Activated naive CD4-positive, alpha-beta T cell treated with anti-CD3 and anti-CD28 coated beads, Interleukin-2, amount 10 ng/mL, durations not matched to agents 7 days and 5 days (primary cell): ENCODE results near the gene DNAJC13.
"Not testable (repeated sequence)": the region's sequence is repeated elsewhere in the genome, so short reads cannot be mapped to it uniquely, and the experiment has no call there.

ENCODE experiments used
- CTCF ChIA-PET: fragments of 350-600 bp; sonication (Branson Sonifier 250); formaldehyde crosslinking; loops from one replicate; lab custom pipeline; 2021; ENCODE audit warnings: antibody characterized with exemption; lab: Charles Lee
- DNase-seq: peaks from one replicate; pipeline ENCODE4 v3.0.0-alpha.2; 2020
- H3K27ac Mint-ChIP-seq: one replicate; pipeline ENCODE4 v1.8.0; 2021; ENCODE audit warnings: mild to moderate bottlenecking, moderate library complexity, mixed read lengths
- H3K27me3 Mint-ChIP-seq: one replicate; pipeline ENCODE4 v1.8.0; 2021; ENCODE audit warnings: mild to moderate bottlenecking, mixed read lengths
- H3K36me3 Mint-ChIP-seq: one replicate; pipeline ENCODE4 v1.8.0; 2021; ENCODE audit warnings: mixed read lengths
- H3K4me1 Mint-ChIP-seq: one replicate; pipeline ENCODE4 v1.8.0; 2021; ENCODE audit warnings: mixed read lengths
- H3K4me3 Mint-ChIP-seq: one replicate; pipeline ENCODE4 v1.8.0; 2021; ENCODE audit warnings: mild to moderate bottlenecking, moderate library complexity, mixed read lengths
- H3K9me3 Mint-ChIP-seq: one replicate; pipeline ENCODE4 v1.8.0; 2021; ENCODE audit warnings: mixed read lengths

DNAJC13 gene

GRCh38 chr3:132550579-132551305, 133.4 kb downstream of the DNAJC13 start:
- Mint-ChIP-seq H3K36me3 (no peaks in the 10 kb centered on the region), H3K4me3 (no peak overlapping the region), H3K4me1 (peaks cover 12% of the 10 kb centered on the region), H3K27me3 (no peaks in the 10 kb centered on the region), H3K27ac (no peak overlapping the region), H3K9me3 (no peaks in the 10 kb centered on the region)
- DNase-seq = no peak
- CTCF ChIA-PET = interaction anchor here (1.8 kb wide), 1 partner anchor 14 kb away, joined by 7 read pairs; no protein-coding TSS in a partner anchor

DNA sequence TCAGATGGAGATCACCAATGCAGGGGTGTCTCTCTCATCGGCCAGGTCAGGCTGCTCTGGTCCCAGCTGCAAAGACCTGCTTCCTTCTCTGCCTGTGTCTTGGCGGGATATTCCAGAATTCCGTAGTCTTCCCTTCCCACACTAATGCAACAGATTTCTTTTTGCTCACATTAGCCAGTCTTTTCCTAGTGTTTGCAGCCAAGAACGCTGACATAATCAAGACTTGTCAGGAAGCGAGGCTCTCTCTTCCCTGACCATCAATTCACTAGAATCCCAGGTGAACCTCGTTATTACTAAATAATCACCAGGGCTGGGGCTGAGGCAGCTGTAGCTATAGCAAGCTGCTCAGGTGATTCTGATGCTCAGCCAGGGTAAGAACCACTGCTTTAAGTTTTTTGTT, 136.5 kb downstream of the DNAJC13 start:
- H3K9me3 Mint-ChIP-seq = no peaks in the 10 kb centered on the region
- no peaks in the 10 kb centered on the region for H3K36me3 Mint-ChIP-seq
- CTCF ChIA-PET = no interaction called here
- no peak overlapping the region for H3K27ac Mint-ChIP-seq
- no peaks in the 10 kb centered on the region for H3K27me3 Mint-ChIP-seq
- H3K4me3 Mint-ChIP-seq = no peak overlapping the region
- DNase-seq = no peak
- H3K4me1 Mint-ChIP-seq = peaks cover 12% of the 10 kb centered on the region

GRCh38 chr3:132554437-132554836, 137.1 kb downstream of the DNAJC13 start:
- Mint-ChIP-seq H3K9me3 (no peaks in the 10 kb centered on the region), H3K27ac (no peak overlapping the region), H3K4me1 (peaks cover 12% of the 10 kb centered on the region), H3K36me3 (no peaks in the 10 kb centered on the region), H3K4me3 (no peak overlapping the region), H3K27me3 (no peaks in the 10 kb centered on the region)
- CTCF ChIA-PET = no interaction called here
- DNase-seq = no peak

DNA sequence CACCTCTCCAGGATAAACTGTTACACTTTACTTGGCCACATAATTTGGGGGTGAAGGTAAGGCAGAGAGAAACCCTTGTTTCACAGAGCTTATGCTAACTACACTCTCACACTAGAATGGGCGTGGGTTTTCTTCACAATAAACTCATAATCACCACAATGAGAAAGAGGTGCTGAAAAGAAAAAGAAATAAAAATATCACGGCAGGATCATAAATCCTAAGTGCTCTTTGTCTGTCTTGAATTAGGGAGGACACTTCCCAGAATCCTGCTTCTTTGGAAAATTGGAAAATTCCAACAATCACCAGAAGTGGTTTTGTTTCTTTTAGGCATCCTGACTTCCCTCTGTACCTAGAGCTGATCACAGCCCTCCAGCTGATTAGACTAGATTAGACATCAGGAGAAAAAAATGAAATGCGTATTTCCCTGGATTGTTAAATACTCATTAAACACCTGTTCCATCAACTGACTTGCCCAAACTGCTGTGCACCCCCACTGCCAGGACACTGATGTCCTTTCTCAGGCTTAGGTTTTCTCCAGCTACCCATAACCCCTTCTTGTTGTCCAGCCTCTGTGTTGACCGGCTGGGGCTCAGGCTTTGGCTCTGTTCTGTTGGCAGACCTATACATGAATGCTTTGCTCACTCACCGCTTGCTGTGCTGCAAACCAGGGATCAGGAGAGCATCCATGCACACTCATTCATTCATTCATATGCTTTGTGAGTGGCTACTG, 138.2 kb downstream of the DNAJC13 start:
- CTCF ChIA-PET = no interaction called here
- Mint-ChIP-seq H3K4me3 (no peak overlapping the region), H3K36me3 (no peaks in the 10 kb centered on the region), H3K4me1 (peaks cover 2% of the 10 kb centered on the region), H3K27ac (no peak overlapping the region), H3K27me3 (no peaks in the 10 kb centered on the region), H3K9me3 (no peaks in the 10 kb centered on the region)
- no peak for DNase-seq

DNA sequence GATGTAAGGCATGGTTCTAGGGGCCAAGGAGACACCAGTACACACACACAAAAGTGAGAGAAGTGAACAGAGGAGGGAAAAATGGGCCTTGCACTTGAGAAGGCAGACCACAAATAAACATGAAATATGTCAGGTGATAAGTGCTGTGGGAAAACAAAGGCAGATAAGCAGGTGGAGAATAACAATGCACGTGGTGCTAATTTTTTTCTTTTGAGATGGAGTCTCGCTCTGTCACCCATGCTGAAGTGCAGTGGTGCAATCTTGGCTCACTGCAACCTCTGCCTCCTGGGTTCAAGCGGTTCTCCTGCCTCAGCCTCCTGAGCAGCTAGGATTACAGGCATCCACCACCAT, 138.7 kb downstream of the DNAJC13 start:
- H3K4me3 Mint-ChIP-seq, H3K4me1 Mint-ChIP-seq, H3K9me3 Mint-ChIP-seq, H3K27me3 Mint-ChIP-seq, H3K27ac Mint-ChIP-seq, DNase-seq, H3K36me3 Mint-ChIP-seq, CTCF ChIA-PET: not testable (repeated sequence)

- H3K9me3 Mint-ChIP-seq = no peaks in the 10 kb centered on the region
- CTCF ChIA-PET = interaction anchor here (0.9 kb wide), 1 partner anchor 21 kb away, joined by 3 read pairs; no protein-coding TSS in a partner anchor
Measured at GRCh38 chr3:132556508-132557159, 139.3 kb downstream of the DNAJC13 start.

GRCh38 chr3:132561003-132561402, 143.7 kb downstream of the DNAJC13 start:
- Mint-ChIP-seq H3K9me3 (no peaks in the 10 kb centered on the region), H3K27me3 (no peaks in the 10 kb centered on the region), H3K4me1 (no peaks in the 10 kb centered on the region), H3K4me3 (no peak overlapping the region), H3K36me3 (no peaks in the 10 kb centered on the region), H3K27ac (no peak overlapping the region)
- no peak for DNase-seq
- CTCF ChIA-PET = no interaction called here

More at GRCh38 chr3:132556508-132557159, 139.3 kb downstream of the DNAJC13 start:
- H3K4me3 Mint-ChIP-seq = no peak overlapping the region
- H3K36me3 Mint-ChIP-seq = no peaks in the 10 kb centered on the region
- no peak overlapping the region for H3K27ac Mint-ChIP-seq
- no peak for DNase-seq
- no peaks in the 10 kb centered on the region for H3K4me1 Mint-ChIP-seq
- no peaks in the 10 kb centered on the region for H3K27me3 Mint-ChIP-seq

GRCh38 chr3:132563420-132564069, 146.2 kb downstream of the DNAJC13 start:
- no peak overlapping the region for H3K4me3 Mint-ChIP-seq
- H3K27me3 Mint-ChIP-seq = no peaks in the 10 kb centered on the region
- no peaks in the 10 kb centered on the region for H3K4me1 Mint-ChIP-seq
- H3K36me3 Mint-ChIP-seq = no peaks in the 10 kb centered on the region
- CTCF ChIA-PET = no interaction called here
- no peaks in the 10 kb centered on the region for H3K9me3 Mint-ChIP-seq
- H3K27ac Mint-ChIP-seq = no peak overlapping the region
- no peak for DNase-seq

- H3K27me3 Mint-ChIP-seq = no peaks in the 10 kb centered on the region
- DNase-seq = no peak
- CTCF ChIA-PET = no interaction called here
- no peaks in the 10 kb centered on the region for H3K4me1 Mint-ChIP-seq
- H3K36me3 Mint-ChIP-seq = no peaks in the 10 kb centered on the region
- H3K9me3 Mint-ChIP-seq = no peaks in the 10 kb centered on the region
- H3K4me3 Mint-ChIP-seq = no peak overlapping the region
- H3K27ac Mint-ChIP-seq = no peak overlapping the region
Measured at GRCh38 chr3:132564070-132564465, 146.8 kb downstream of the DNAJC13 start.

GRCh38 chr3:132568422-132568821, 151.1 kb downstream of the DNAJC13 start:
- no peaks in the 10 kb centered on the region for H3K9me3 Mint-ChIP-seq
- H3K27me3 Mint-ChIP-seq = no peaks in the 10 kb centered on the region
- no peak overlapping the region for H3K27ac Mint-ChIP-seq
- CTCF ChIA-PET = no interaction called here
- DNase-seq = no peak
- H3K4me1 Mint-ChIP-seq = no peaks in the 10 kb centered on the region
- no peak overlapping the region for H3K4me3 Mint-ChIP-seq
- peaks cover 1% of the 10 kb centered on the region for H3K36me3 Mint-ChIP-seq

DNA sequence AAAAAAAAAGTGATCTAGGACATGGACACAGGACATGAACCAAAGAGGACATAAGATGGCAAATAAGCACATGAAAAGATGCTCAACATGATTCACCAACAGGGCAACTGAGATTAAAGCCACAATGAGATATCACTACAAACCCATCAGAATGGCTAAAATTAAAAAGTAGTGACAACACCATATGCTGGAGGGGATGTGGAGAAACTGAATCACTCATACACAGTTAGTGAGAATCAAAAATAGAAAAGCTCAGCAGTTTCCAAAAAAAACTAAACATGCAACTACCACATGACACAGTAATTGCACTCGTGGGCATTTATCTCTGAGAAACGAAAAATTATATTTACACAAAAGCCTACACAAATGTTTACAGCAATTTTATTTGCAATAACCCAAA, 151.9 kb downstream of the DNAJC13 start:
- H3K27ac Mint-ChIP-seq = no peak overlapping the region
- no peak overlapping the region for H3K4me3 Mint-ChIP-seq
- peaks cover 1% of the 10 kb centered on the region for H3K36me3 Mint-ChIP-seq
- CTCF ChIA-PET = no interaction called here
- no peaks in the 10 kb centered on the region for H3K4me1 Mint-ChIP-seq
- no peaks in the 10 kb centered on the region for H3K9me3 Mint-ChIP-seq
- no peaks in the 10 kb centered on the region for H3K27me3 Mint-ChIP-seq
- no peak for DNase-seq

- no peak for DNase-seq
- Mint-ChIP-seq H3K36me3 (peaks cover 1% of the 10 kb centered on the region), H3K27ac (no peak overlapping the region), H3K9me3 (no peaks in the 10 kb centered on the region), H3K4me1 (no peaks in the 10 kb centered on the region), H3K27me3 (no peaks in the 10 kb centered on the region), H3K4me3 (no peak overlapping the region)
- CTCF ChIA-PET = no interaction called here
Measured at GRCh38 chr3:132569580-132569979, 152.3 kb downstream of the DNAJC13 start.

GRCh38 chr3:132570016-132570415, 152.7 kb downstream of the DNAJC13 start:
- no peaks in the 10 kb centered on the region for H3K27me3 Mint-ChIP-seq
- H3K27ac Mint-ChIP-seq = no peak overlapping the region
- H3K9me3 Mint-ChIP-seq = no peaks in the 10 kb centered on the region
- CTCF ChIA-PET = no interaction called here
- no peak for DNase-seq
- peaks cover 1% of the 10 kb centered on the region for H3K36me3 Mint-ChIP-seq
- no peak overlapping the region for H3K4me3 Mint-ChIP-seq
- no peaks in the 10 kb centered on the region for H3K4me1 Mint-ChIP-seq

DNA sequence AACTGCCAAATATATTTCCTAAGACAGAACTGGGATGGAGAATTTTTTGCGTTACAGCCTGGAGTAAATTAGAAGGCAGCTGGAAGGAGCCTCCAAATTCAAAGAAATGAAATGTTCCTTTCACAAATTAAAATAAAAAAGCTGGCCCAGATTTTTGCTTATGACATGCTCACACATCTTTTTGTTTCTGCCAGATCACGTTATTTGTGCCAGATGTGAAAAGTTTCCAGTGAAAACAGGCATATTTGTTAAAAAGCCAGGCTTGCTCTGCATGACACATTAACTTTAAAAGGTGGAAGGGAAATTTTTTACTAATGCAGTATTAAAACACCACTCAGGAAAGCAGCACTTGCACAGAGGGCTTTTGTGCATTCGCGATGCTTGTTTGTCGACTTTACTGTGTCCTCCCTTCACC, 156.5 kb downstream of the DNAJC13 start:
- no peak for DNase-seq
- no peak overlapping the region for H3K27ac Mint-ChIP-seq
- CTCF ChIA-PET = no interaction called here
- H3K4me1 Mint-ChIP-seq = no peaks in the 10 kb centered on the region
- H3K27me3 Mint-ChIP-seq = no peaks in the 10 kb centered on the region
- no peaks in the 10 kb centered on the region for H3K9me3 Mint-ChIP-seq
- H3K4me3 Mint-ChIP-seq = no peak overlapping the region
- H3K36me3 Mint-ChIP-seq = peaks cover 1% of the 10 kb centered on the region
